Colon (tissue), 2 donors: ENCODE measurements around the gene FAM32A.
"Not testable (repeated sequence)": the region's sequence is repeated elsewhere in the genome, so short reads cannot be mapped to it uniquely, and the experiment has no call there.

Source experiments
- FAIRE-seq: peaks from 2 replicates; lab custom pipeline; 2012; peaks lifted over from hg19 to GRCh38; lab: Jason Lieb, UNC
- donor health status: control.
- donor health status: control.

FAM32A gene

DNA sequence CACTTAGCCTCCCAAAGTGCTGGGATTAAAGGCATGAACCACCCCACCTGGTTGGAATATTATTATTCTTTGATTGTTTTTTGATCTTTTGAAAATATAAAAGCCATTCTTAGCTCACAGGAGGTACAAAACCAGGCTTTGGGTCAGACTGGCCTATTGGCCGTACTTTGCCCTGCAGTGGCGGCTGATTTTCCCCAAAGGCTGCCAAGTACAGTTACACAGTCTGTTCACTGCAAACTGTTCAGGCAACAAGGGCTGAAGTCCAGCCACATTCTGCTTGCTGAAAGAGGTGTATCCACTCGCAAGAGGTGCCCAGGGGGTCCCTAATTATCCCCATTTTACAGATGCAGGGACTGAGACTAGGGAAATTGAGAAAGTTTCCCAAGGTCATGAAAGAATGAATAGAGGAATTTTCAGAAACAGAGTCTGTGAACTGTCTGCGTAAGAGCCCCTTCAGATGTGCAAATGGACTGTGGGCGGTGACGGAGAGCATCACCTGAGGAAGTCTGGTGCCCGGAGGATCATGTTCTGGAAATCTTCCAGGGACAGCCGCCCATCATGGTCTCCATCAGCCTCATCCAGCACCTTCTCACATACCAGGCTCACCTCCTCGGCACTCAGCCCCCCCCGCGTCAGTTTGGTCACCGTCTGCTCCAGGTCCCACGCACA, 20.9 kb upstream of the FAM32A start:
- no peak for FAIRE-seq

DNA sequence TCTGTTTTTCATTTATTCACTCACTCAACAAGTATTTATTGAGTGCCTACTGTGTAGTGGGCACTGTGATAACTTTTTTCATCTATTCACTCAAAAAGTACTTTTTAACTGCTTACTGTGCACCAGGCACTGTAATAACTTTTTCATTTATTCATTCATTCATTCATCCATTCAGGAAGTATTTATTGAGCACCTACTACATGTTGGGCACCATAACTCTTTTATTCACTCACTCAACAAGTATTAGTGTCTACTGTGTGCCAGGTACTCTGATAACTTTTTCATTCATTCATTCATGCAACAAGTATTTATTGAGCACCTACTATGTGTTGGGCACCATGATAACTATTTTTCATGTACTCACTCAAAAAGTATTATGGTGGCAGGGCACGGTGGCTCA, 18.8 kb upstream of the FAM32A start:
- no peak for FAIRE-seq

DNA sequence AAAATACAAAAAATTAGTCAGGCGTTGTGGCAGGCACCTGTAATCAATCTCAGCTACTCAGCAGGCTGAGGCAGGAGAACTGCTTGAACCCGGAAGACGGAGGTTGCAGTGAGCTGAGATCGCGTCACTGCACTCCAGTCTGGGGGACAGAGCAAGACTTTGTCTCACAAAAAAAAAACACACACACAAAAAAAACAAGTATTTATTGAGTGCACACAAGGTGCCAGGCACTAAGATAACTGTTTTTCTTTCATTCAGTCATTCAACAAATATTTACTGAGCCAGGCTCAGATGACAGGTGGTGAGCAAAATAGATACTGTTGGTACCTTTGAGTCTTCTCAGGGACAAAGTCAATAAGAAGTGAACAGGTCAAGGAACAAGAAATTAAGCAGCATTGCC, 18.2 kb upstream of the FAM32A start:
- FAIRE-seq: no peak

DNA sequence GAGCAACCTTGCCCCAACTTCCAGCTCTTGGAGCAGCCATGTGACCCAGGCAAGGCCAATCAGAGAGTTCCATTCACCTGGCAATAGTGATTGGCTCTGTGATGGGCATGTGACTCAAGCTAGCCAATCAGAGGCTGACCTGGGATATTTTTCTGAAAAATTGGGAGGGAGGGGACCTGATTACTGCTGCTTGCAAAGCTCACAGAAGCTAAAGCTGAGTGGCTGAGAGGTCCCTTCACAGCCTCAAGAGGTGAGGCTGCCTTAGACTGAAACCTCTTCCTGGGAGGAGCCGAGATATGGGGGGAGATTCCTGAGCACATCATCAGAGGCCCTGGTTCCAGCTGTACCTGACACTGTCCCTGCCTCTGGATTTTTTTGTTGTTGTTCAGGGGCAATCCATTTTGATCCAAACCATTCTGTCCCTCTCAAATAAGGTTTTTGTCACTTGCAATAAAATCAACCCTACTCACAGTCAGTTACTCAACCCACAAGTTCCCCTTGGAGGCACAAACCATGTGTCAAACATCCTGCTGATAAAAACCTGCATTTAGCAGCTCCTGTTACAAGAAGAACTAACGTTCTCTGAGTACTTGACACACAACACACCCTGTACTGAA, 16.6 kb upstream of the FAM32A start:
- no peak for FAIRE-seq

DNA sequence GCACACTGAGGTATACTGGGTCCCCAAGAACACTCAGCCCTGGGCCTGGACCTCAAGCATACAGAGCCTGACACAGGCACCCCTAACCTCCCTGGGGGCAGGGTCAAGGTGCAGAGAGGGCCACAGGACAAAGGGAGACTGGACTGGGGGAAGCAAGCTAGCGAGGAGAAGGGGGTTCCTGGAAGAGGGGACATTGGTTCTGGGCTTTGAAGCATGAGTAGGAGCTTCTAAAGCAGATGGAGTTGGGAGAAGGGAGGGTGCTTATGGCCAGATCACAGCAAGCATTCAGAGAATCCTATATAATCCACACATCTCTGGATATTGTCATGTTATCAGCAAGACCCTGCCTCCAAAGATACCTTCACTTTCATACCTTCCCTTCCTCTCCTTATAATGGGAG, 15.1 kb upstream of the FAM32A start:
- no peak for FAIRE-seq

DNA sequence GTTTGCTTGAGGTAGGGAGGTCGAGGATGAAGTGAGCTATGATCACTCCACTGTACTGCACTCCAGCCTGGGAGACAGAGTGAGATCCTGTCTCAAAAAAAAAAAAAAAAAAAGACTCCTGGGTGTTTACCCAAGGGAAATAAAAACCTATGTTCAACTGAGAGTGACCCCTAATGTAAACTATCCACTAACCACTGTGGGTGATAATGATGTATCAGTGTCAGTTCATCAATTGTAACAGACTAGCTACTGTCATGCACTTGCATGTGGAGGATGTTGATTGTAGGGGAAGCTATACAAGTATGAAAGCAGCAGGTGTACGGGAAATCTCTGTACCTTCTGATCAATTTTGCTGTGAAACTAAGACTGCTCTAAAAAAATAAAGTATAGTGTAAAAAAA, 9.3 kb upstream of the FAM32A start:
- FAIRE-seq: no peak

DNA sequence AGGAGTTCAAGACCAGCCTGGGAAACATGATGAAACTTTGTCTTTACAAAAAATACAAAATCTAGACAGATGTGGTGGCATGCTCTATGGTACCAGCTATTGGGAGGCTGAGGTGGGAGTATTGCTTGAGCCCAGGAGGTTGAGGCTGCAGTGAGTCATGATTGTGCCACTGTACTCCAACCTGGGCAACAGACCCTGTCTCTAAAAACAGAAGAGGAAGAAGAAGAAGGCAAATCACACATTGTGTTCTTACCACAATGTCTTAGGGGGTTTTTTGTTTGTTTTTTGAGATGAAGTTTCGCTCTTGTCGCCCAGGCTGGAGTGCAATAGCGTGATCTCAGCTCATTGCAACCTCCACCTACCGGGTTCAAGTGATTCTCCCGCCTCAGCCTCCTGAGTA, 6.3 kb upstream of the FAM32A start:
- not testable (repeated sequence) for FAIRE-seq

DNA sequence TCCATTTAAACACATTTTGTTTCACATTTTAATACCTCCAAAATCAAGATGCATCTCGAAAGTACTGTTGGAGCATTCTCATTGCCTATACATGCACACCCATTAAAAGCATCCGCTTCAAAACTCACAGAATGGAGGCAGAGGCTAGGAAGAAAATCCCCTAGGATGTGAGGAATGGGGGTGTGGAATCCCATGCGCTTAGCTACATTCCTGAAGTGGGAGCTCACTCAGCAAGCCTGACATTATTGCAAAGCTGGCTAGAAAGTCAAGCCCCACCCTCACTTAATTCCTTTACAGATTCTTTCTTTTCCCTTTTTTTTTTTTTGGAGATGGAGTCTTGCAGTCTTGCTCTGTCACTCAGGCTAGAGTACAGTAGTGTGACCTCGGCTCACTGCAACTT, 4.6 kb upstream of the FAM32A start:
- no peak for FAIRE-seq

DNA sequence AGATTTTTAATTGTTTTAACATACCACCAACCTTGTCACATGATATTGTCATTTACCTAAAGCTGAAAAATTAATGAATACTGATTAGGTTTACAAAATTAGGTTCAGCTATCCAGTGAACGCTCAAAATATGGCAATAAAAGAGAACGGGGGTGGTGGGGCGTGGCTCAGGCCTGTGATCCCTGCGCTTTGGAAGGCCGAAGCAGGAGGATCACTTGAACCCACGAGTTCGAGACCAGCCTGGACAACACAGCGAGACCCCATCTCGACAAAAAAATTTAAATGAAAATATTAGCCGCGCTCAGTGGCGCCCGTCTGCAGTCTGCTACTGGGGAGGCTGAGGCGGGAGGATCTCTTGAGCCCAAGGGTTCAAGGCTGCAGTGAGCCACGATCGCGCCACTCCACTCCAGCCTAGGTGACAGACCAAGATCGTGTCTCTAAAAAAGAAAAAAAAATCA, 516 bp upstream of the FAM32A start:
- FAIRE-seq: no peak

DNA sequence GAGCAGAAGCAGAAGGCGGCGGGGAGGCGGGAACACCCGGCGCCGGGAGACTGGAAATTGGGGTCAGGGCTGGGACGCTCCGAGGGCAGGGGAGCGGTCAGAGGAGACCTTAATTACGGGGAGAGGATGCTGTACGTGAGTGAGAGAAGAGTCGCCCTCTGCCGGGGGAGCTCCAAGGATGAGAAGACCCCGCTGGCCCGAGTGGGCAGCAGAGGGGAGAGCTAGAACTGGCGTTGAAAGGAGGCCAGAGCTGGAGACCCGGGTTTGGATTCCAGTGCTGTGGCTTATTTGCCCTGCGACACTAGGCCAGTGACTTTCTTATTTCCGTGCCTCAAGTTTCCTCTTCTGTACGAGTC, 536 bp downstream of the FAM32A start:
- no peak for FAIRE-seq

DNA sequence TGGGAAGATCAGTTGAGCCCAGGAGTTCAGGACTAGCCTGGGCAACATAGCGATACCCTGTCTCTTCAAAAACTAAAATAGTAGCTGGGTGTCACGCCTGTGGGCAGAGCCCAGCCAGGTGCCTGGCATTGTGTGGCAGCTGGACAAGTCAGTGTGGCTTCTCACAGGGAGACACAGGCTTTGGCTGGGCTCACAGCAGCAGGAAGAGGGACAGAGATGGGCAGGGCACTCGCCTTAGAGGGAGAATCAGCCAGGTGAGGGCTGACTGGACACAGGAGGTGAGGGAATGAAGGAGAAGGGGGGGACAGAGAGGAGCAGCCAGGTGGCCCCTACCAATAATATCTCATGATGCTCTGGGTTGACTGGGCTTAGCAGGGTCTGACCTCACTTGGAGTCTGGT, 3.3 kb downstream of the FAM32A start:
- FAIRE-seq: no peak

DNA sequence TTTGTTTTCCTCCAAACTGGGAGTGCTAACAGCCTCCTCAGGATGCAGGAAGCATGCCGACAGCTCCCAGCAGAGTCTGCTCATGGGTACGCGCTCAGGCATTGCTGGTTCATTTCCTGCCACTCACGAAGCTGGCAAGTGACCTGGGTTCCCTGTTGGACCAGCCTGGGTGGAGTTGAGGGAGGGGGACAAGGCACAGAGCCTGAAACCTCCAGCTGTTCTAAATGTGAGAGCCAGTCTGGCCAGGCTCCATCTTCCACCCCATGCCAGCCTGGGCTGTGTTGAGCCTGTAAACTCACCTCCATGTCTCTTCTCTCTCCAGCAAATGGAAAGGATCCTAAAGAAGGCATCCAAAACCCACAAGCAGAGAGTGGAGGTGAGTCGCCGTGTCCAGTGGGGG, 5.0 kb downstream of the FAM32A start:
- no peak for FAIRE-seq

DNA sequence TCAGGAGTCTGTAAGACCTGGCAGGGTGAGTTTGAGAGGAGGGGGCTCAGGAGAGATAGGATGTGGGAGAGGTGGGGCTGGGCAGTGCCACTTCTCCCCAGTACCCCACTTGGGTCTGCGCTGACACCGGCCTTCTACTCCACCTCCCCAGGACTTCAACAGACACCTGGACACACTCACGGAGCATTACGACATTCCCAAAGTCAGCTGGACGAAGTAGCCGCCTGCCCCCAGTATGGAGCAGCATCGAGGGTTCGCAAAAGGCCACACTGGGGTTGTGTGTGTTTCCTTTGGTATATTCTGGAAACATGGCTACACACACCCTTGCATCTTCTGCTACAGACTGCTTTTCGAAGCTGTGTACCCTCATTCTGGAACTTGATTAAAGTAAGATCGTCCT, 5.5 kb downstream of the FAM32A start:
- FAIRE-seq: no peak

DNA sequence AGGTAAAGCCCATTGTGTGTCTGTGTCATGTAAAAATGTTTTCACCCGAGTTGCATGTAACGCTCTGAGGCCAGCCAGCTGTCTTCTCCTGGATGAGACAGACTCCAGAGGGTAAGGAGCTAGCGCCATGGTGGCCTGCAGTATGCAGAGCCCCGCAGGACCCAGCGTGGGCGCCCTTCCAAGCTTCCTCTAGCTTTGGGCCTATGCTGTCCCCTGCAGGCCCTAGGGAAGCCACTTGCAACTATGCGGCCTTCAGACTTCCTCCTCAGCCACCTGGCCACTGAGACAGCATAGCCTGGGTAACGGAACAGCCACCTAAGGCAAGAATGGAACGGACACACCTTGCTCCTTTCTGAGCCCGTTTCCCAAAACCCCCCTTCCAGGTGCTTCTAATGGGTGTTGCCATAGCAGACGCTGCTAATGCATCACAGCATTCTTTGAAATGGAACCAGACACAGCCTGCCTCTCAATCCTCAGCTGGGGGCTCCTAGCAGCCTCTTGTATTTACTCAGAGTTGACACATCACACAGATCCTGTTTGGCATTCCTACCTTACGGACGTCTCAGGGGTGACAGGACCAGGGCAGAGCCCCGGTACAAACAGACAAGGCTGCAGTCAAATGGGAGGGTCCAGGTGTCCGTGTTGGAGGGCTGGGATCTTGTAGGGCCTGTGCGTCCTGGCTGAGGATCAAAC, 6.2 kb downstream of the FAM32A start:
- FAIRE-seq: no peak

DNA sequence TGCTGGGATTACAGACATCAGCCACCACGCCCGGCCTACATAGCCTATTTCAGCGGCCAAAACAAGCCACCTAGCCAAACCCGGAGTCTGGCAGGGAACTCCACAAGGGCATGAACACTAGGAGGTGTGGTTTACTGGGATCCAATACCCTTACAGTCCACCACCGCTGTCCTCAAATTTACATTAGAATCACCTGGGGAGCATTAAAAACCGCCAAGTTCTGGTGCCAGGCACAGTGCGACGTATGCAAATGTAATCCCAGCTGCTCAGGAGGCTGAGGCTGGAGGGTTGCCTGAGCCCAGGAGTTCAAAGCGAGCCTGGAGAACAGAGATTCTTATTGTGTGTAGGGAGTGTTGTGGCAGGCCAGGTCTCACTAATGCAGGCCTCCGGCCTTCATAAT, 8.3 kb downstream of the FAM32A start:
- no peak for FAIRE-seq

DNA sequence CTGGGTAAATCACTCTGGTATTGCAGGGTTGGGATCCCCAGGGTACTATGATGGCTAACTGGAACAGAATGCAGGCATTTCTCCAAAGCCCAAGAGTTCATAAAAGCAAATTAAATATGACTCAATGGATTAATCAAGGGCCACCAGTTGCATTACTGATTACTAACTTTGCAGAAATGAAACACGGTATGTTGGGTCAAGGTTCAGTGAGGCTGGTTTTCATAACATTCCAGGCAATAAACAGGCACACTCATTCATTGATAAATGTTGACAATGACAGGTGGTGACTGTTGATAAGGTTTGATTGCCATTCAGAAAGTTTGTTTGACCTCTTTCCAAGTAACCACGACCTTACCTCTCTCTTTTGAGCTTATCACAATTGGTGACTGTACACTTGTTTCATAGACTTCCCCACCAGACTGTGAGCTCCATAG, 12.0 kb downstream of the FAM32A start:
- no peak for FAIRE-seq

DNA sequence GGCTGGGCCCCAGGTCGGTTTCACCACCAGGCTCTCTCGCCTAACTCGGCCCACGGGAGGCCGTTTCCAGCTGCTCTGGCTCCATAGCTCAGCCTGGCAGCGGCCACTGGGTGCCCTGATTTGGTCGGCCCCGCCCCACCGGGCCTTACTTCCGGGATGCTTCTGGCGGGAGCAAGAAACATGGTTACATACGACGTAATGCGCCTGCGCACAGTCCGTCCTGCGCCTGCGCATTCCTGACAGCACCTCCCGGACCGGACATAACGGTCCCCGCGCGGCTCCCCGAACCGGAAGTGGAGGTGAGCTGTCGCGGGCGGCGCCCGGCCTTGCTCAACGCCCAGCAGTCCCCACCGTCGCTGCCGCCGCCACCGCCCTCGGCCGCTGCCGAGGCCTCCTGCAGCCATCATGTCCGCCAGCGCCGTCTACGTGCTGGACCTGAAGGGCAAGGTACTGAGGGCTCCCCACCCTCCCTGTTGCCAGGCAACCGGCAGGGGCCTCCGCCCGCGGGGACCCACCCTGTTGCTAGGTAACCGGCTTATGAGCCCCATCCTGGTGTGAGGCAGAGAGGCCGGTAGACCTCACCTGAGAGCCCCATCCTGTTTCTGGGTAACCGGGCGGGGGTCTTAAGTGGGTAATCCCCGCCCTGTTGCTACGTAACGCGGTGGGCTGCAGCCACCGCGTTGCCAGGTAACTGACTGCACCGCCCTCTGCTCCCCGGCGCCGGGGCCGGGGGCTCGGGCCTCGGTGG, 12.6 kb downstream of the FAM32A start, which contains the start of gene AP1M1:
Gene AP1M1 (plus strand): TSS at position 290 of the 748 bp plus-strand sequence. CDS start 116 bp downstream, at position 406.
- FAIRE-seq: no peak

DNA sequence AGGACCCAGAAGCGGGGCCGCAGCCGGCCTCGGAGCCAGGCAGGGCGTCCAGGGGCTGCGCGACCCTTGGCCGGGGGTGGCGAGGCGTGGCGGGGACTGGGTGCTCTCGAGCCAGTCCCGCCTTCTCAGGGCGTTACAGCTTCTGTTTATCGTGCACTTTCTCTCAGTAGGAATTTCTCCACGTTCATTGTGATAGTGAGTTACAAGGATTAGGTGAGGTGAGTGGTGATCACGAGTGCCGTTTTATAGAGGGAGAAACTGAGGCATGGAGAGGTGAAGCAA, 13.1 kb downstream of the FAM32A start:
- no peak for FAIRE-seq

DNA sequence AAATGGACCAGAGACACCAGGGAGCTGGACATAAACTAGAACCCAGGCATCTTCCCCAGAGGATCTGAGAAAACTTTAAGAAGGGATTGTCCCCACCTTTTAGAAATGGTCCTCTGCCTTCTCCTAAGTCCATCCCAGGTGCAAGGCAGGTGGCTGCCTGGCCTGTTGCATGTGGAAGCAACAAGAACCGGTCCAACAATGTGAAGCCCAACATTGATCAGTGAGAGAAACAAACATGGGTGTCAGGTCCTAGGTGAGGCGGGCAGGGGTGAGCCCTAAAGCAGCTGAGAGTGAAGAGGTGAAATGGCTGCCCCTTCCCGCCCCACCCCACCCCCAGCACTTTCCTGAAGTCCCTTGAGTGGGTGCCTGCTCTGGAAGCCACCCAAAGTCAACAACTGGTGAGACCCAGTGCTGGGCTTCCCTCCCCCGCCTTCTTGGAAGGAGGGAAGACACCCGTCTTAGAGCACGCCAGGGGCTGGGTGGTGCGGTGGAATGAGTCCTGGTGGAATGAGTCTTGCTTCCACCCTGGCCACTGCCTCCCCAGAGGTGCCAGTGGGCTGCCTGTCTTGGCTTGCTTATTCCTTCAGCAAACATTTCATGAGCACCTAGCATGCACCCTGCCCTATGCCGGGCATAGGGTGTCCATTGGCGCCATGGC, 14.2 kb downstream of the FAM32A start:
- FAIRE-seq: no peak

DNA sequence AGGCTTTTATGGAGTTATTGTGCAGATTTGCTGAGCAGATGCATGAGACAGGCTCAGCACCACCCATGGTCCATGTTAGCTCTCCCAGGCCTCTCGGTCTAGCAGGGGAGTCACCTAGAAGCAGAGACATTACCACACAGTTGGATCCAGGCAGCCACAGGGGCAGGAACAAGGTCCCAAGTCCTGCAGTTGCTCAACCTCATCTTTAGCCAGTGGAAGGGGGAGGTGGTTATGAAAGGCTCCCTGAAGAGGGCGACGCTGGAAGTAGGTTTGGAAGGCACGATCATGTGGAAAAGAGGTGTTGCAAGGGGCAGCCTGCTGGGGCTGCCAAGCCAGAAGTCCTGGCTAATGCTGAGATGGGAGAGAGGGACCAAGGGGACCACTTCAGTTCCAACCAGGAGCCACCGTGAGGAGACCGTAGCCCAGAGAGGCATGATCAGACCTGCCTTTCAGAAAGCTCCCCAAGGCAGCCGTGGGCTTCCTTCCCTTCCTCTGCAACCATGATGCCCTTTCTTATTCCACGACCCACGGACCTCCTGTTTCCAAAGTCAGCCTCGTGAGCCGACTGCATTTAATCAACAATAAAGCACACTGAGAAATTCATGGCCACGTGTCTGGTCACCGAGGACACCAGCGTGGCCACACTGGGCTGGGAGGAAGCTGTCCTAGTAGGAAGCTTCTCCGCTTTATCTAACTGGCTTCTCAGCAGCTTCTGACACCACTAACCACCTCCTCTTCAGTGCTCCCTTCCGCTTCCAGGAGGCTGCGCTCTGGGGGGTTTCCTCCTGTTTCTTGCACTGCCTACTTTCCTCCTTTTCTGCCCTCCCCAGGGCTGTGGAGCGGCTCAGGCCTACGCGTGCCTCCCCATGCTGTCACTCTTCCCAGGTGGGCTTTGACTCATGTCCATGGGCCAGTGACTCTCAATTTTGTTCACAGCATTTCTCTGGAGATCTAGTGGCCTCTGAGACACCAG, 15.1 kb downstream of the FAM32A start:
- no peak for FAIRE-seq

DNA sequence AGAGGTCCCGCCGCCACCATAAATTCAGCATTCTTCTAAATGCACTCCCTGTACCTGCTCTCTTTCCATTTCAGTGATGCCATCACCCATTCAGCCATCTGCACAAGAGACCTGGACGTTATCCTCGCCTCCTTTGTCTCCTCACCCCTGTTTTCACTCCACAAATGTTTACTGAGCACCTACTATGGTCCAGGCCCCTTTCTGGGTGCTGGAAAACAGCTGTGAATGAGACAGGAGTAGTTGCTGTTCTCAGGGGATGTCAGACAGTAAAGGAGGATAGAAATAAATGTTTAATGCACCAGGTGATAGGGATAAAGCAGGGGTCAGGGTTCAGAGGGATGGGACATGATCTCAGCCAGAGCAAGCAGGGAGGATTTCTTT, 15.8 kb downstream of the FAM32A start:
- FAIRE-seq: no peak
